OCI-LY7 (cell line): ENCODE results near the gene AUTS2. TPM values are rescaled to one million over a fixed set of nuclear protein-coding genes. Genes with fewer than 3 reads are reported as not detected.

ENCODE experiments used
- BruUV-seq: library from RNA; stranded (reverse); fragments of 400-500 nt; replicated peaks from 2 replicates; lab custom pipeline; 2021; lab: Mats Ljungman, UMichigan
- CTCF ChIA-PET: fragments of 300-600 bp; sonication (Branson Sonifier 250); formaldehyde crosslinking; loops from one replicate; lab custom pipeline; 2022; ENCODE audit warnings: antibody characterized with exemption; ENCODE audit not compliant: unreplicated experiment; lab: Charles Lee
- POLR2A ChIA-PET: fragments of 300-600 bp; sonication (Branson Sonifier 250); formaldehyde crosslinking; loops from one replicate; lab custom pipeline; 2022; ENCODE audit warnings: antibody characterized with exemption; lab: Charles Lee
- DNase-seq: peaks from one replicate; pipeline ENCODE4 v3.0.0-alpha.2; 2015; ENCODE audit warnings: low spot score
- H2AFZ ChIP-seq: fragments of 200-600 bp; sonication (generic), shearing (Covaris generic); 2 replicates; pipeline ENCODE4 v1.6.1; 2014; ENCODE audit warnings: mild to moderate bottlenecking, antibody characterized with exemption, low read length, moderate library complexity
- H3K27ac ChIP-seq: fragments of 200-600 bp; sonication (generic); 2 replicates; pipeline ENCODE4 v1.5.1; 2014; ENCODE audit warnings: mixed run types, low read depth, mild to moderate bottlenecking, moderate library complexity, low read length, inconsistent platforms; ENCODE audit not compliant: poor library complexity, severe bottlenecking
- H3K36me3 ChIP-seq: fragments of 200-600 bp; sonication (generic); 2 replicates; pipeline ENCODE4 v1.6.1; 2014; ENCODE audit warnings: mild to moderate bottlenecking, antibody characterized with exemption, low read length, moderate library complexity, mixed read lengths; ENCODE audit not compliant: insufficient read depth
- H3K4me1 ChIP-seq: fragments of 200-600 bp; sonication (generic); 2 replicates; pipeline ENCODE4 v1.5.1; 2014; ENCODE audit warnings: mild to moderate bottlenecking, low read length; ENCODE audit not compliant: insufficient read depth, poor library complexity, severe bottlenecking
- H3K4me2 ChIP-seq: fragments of 200-600 bp; sonication (generic); 2 replicates; pipeline ENCODE4 v1.6.1; 2014; ENCODE audit warnings: mild to moderate bottlenecking, low read length
- H3K4me3 ChIP-seq: fragments of 200-600 bp; sonication (generic); 2 replicates; pipeline ENCODE4 v1.5.1; 2014; ENCODE audit warnings: mild to moderate bottlenecking, low read depth, low read length; ENCODE audit not compliant: poor library complexity, severe bottlenecking
- H3K79me2 ChIP-seq: fragments of 200-600 bp; sonication (generic); 2 replicates; pipeline ENCODE4 v1.6.1; 2016; ENCODE audit warnings: low read depth, mild to moderate bottlenecking, low read length, moderate library complexity, mixed read lengths; ENCODE audit not compliant: insufficient read depth
- H3K9me2 ChIP-seq: fragments of 200-600 bp; sonication (generic); 2 replicates; pipeline ENCODE4 v1.6.1; 2016; ENCODE audit warnings: mild to moderate bottlenecking, low read length, mixed read lengths; ENCODE audit not compliant: insufficient read depth
- H3K9me3 ChIP-seq: fragments of 200-600 bp; sonication (generic); 2 replicates; pipeline ENCODE4 v1.6.1; 2014; ENCODE audit warnings: mild to moderate bottlenecking, mixed run types, low read length, mixed read lengths
- H4K20me1 ChIP-seq: fragments of 200-600 bp; sonication (generic); 2 replicates; pipeline ENCODE4 v1.6.1; 2014; ENCODE audit warnings: mild to moderate bottlenecking, antibody characterized with exemption, low read length, moderate library complexity, mixed read lengths; ENCODE audit not compliant: insufficient read depth
- EZH2phosphoT487 ChIP-seq: fragments of 200-600 bp; sonication (generic); IDR thresholded peaks from 2 replicates; pipeline ENCODE4 v1.6.1; 2018; ENCODE audit warnings: low read depth, borderline replicate concordance, mild to moderate bottlenecking, mixed run types, antibody characterized with exemption, low read length, moderate library complexity, mixed read lengths
- intact Hi-C: fragments of 100-400 bp; cut with micrococcal nuclease; formaldehyde crosslinking; loops from one replicate; pipeline ENCODE4 v1.10.0; 2022; ENCODE audit not compliant: unreplicated experiment
- total RNA-seq, 2 experiments: library from RNA; depleted of rRNA in 1 of 2; stranded (reverse); fragments of >200 nt in 1 of 2; shearing (Covaris generic) in 1 of 2; gene quantifications; 2 replicates each; pipeline ENCODE4 v1.2.3, GENCODE V29; 2014 to 2022
- TF ChIP-seq, protein P1 (sequence below): fragments of 200-600 bp; sonication (generic); conservative IDR thresholded peaks from 2 replicates; pipeline ENCODE4 v1.5.1; 2014; ENCODE audit warnings: mild to moderate bottlenecking, antibody characterized with exemption, low read length, moderate library complexity, mixed read lengths

AUTS2 gene
- total RNA-seq, 2 experiments from 2014 or later, result 37.9 to 78.5 TPM

DNA sequence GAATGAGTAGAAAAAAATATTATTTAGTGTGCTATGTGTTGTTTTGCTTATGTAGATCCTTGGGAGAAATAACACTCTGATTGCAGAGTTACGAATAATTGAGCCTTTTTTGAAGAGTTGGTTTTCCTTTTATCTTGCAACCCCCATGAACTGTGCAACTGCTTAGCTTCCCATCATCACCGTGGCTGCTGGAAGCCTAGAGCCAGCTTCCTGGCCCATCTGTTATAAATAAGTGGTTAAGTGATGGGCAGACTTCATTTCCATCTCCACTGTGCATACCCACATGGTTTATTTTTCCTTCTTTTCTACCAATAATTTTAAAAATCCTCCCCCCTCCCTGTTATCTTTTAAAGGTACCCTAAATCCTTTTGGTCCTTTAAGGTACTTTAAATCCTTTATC lies 978.8 kb downstream of the AUTS2 start:
- no peak overlapping the region for H3K4me2 ChIP-seq

DNA sequence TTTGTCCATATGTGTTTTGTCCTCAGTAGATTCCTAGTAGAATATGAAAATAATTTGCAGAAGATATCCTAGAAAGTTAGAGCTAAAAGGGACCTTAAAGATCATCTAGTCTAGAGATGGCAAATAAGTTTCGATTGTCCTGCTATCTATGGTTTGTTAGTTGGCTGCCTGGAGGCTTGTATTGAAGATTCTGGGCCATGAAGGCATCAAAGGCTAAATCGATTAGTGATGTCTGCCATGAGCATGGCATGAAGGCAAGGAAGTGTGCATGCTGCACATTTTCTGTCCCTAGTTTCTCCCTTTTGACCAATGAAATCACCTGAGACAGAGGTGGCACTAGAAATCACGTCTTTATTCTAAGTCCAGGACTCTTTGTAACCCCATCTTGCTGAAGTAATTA lies 979.9 kb downstream of the AUTS2 start:
- Histone ChIP-seq H3K4me3 (no peak overlapping the region), H3K9me2 (no peaks in the 10 kb centered on the region), H2AFZ (no peak overlapping the region), H3K4me2 (no peak overlapping the region), H4K20me1 (no peaks in the 10 kb centered on the region), H3K36me3 (no peaks in the 10 kb centered on the region), H3K4me1 (no peaks in the 10 kb centered on the region), H3K9me3 (no peaks in the 10 kb centered on the region), H3K79me2 (no peaks in the 10 kb centered on the region), H3K27ac (no peak overlapping the region)
- CTCF ChIA-PET, result no interaction called here
- intact Hi-C loops, result no loop called here
- TF ChIP-seq EZH2phosphoT487, result no peak
- TF ChIP-seq, protein P1, sequence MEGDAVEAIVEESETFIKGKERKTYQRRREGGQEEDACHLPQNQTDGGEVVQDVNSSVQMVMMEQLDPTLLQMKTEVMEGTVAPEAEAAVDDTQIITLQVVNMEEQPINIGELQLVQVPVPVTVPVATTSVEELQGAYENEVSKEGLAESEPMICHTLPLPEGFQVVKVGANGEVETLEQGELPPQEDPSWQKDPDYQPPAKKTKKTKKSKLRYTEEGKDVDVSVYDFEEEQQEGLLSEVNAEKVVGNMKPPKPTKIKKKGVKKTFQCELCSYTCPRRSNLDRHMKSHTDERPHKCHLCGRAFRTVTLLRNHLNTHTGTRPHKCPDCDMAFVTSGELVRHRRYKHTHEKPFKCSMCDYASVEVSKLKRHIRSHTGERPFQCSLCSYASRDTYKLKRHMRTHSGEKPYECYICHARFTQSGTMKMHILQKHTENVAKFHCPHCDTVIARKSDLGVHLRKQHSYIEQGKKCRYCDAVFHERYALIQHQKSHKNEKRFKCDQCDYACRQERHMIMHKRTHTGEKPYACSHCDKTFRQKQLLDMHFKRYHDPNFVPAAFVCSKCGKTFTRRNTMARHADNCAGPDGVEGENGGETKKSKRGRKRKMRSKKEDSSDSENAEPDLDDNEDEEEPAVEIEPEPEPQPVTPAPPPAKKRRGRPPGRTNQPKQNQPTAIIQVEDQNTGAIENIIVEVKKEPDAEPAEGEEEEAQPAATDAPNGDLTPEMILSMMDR, result no peak
- POLR2A ChIA-PET, result interaction anchor here (0.6 kb wide), 2 partner anchors 9 to 15 kb away, joined by 3 to 4 read pairs; no protein-coding TSS in a partner anchor
- DNase-seq, result no peak
- BruUV-seq, result no TSS peak

More for the DNA sequence above, 978.8 kb downstream of the AUTS2 start:
- Histone ChIP-seq H2AFZ (no peak overlapping the region), H3K9me3 (no peaks in the 10 kb centered on the region), H3K79me2 (no peaks in the 10 kb centered on the region), H3K4me3 (no peak overlapping the region), H3K27ac (no peak overlapping the region), H4K20me1 (no peaks in the 10 kb centered on the region), H3K4me1 (no peaks in the 10 kb centered on the region), H3K36me3 (no peaks in the 10 kb centered on the region), H3K9me2 (no peaks in the 10 kb centered on the region)
- intact Hi-C loops, result no loop called here
- DNase-seq, result no peak
- no TSS peak for BruUV-seq
- ChIA-PET CTCF (no interaction called here), POLR2A (interaction anchor here (0.6 kb wide), 3 partner anchors 202 to 1957 kb away, joined by 3 read pairs; no protein-coding TSS in a partner anchor)
- no peak for TF ChIP-seq EZH2phosphoT487
- TF ChIP-seq, protein P1, result no peak

DNA sequence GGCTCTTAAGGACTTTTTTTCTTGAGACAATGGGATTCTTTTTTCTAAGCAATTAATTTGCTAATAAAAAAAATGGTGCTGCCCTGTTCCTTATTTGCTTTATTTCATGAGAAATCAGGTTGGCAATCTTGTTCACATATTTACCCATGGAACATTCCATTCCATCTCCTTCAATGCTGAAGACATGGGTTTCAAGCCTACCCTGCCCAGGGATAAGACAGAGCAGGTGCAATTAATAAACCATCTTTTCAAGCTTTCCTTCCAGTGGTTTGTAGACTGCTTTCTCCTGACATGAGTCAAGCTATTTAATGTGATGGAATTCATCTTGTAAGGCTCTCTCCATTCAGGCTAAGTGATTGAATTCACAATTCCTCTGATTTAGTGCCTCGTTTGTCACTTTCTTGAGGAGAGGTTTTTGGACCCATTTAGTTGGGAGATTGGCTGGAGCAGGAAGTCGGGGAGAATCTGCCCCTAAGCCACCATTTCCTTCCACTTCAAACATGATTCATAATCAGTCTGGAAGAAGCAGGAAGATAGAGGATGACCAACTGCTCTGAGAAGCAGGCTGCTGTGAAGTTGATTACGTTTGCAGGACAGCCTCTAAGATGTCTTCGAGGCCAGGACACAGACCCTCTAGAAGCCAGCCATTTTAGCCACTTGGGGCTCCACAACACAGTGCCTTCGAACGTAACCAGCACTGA lies 981.3 kb downstream of the AUTS2 start:
- intact Hi-C loops, result no loop called here
- Histone ChIP-seq H3K4me2 (no peak overlapping the region), H3K4me1 (no peaks in the 10 kb centered on the region), H2AFZ (no peak overlapping the region), H3K27ac (no peak overlapping the region), H3K4me3 (no peak overlapping the region), H3K36me3 (no peaks in the 10 kb centered on the region), H4K20me1 (no peaks in the 10 kb centered on the region), H3K9me2 (no peaks in the 10 kb centered on the region), H3K9me3 (no peaks in the 10 kb centered on the region), H3K79me2 (no peaks in the 10 kb centered on the region)
- DNase-seq, result no peak
- ChIA-PET POLR2A (interaction anchor here (0.9 to 1.2 kb wide), 2 partner anchors 9 to 19 kb away, joined by 3 to 5 read pairs; no protein-coding TSS in a partner anchor), CTCF (no interaction called here)
- TF ChIP-seq EZH2phosphoT487, result no peak
- TF ChIP-seq, protein P1, result no peak
- no TSS peak for BruUV-seq
